Measurements from ENCODE around the gene PIH1D2.

DNA sequence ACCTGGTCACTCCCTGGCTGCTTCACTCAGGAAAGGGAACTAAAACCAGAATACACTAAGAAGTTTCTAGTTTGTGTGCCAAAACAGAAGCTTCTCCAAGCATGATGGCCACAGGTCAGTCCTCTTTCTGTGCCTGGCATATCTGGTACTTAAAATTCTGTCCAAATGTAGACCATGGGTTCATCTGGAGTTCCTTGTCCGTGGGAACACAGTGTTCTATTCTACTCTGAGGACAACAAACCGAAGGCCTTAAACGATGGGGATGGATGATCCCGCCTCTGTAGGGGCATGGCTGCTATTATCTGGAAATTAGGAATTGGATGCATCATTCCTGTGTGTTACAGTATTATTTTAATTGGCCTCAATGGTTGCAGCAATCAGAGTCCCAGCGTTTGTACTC is 54.8 kb downstream of the PIH1D2 start:
- TF ChIP-seq, protein P1, sequence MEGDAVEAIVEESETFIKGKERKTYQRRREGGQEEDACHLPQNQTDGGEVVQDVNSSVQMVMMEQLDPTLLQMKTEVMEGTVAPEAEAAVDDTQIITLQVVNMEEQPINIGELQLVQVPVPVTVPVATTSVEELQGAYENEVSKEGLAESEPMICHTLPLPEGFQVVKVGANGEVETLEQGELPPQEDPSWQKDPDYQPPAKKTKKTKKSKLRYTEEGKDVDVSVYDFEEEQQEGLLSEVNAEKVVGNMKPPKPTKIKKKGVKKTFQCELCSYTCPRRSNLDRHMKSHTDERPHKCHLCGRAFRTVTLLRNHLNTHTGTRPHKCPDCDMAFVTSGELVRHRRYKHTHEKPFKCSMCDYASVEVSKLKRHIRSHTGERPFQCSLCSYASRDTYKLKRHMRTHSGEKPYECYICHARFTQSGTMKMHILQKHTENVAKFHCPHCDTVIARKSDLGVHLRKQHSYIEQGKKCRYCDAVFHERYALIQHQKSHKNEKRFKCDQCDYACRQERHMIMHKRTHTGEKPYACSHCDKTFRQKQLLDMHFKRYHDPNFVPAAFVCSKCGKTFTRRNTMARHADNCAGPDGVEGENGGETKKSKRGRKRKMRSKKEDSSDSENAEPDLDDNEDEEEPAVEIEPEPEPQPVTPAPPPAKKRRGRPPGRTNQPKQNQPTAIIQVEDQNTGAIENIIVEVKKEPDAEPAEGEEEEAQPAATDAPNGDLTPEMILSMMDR (conservative IDR thresholded peaks at IDR 0.05; ENCODE audit: low read depth, low read length), result no peak
- TF ChIP-seq EZH2 (IDR thresholded peaks at IDR 0.05; ENCODE audit: borderline replicate concordance, low read depth, low read length, poor library complexity, severe bottlenecking), result no peak

All from A673 (cell line).